Memory B cell (primary cell): ENCODE results near the gene SLC5A10.
A peak's percentile ranks its signal among the peaks of the same experiment; 100 is the strongest.
"Not testable (repeated sequence)": the region's sequence is repeated elsewhere in the genome, so short reads cannot be mapped to it uniquely, and the experiment has no call there.

Experiments
- ATAC-seq: fragments of 150-1000 bp; cut with Tn5 transposase; 2 replicates; pipeline ENCODE4 v1.10.0; 2021; ENCODE audit warnings: low read depth, mild to moderate bottlenecking, moderate library complexity
- DNase-seq, 2 donors: peaks; one replicate each; pipeline ENCODE4 v3.0.0; 2022; ENCODE audit warnings: low spot score in 2 of 2
- H3K27ac Mint-ChIP-seq: one replicate; pipeline ENCODE4 v1.8.0; 2022; ENCODE audit warnings: mild to moderate bottlenecking, moderate library complexity, mixed read lengths
- H3K27me3 Mint-ChIP-seq: one replicate; pipeline ENCODE4 v1.8.0; 2022; ENCODE audit warnings: mixed read lengths
- H3K36me3 Mint-ChIP-seq: one replicate; pipeline ENCODE4 v1.8.0; 2022; ENCODE audit warnings: mild to moderate bottlenecking, mixed read lengths
- H3K4me1 Mint-ChIP-seq: one replicate; pipeline ENCODE4 v1.8.0; 2022; ENCODE audit warnings: mixed read lengths
- H3K4me3 Mint-ChIP-seq: one replicate; pipeline ENCODE4 v1.8.0; 2022; ENCODE audit warnings: mild to moderate bottlenecking, moderate library complexity, mixed read lengths
- H3K9me3 Mint-ChIP-seq: one replicate; pipeline ENCODE4 v1.8.0; 2022; ENCODE audit warnings: mixed read lengths

SLC5A10 gene

GRCh38 chr17:19023209-19023999, 71.4 kb downstream of the SLC5A10 start:
- Mint-ChIP-seq H3K9me3 (no peaks in the 10 kb centered on the region), H3K27me3 (no peaks in the 10 kb centered on the region)

GRCh38 chr17:19024101-19025078, 72.4 kb downstream of the SLC5A10 start:
- Mint-ChIP-seq H3K27ac (peak overlapping the region; percentile 87), H3K4me1 (peaks cover 17% of the 10 kb centered on the region), H3K27me3 (no peaks in the 10 kb centered on the region), H3K9me3 (no peaks in the 10 kb centered on the region), H3K36me3 (peaks cover 15% of the 10 kb centered on the region), H3K4me3 (no peak overlapping the region)
- no peak for DNase-seq
- ATAC-seq = peak; percentile 22

More at GRCh38 chr17:19023209-19023999, 71.4 kb downstream of the SLC5A10 start:
- Mint-ChIP-seq H3K4me1 (peaks cover 24% of the 10 kb centered on the region), H3K36me3 (peaks cover 15% of the 10 kb centered on the region), H3K4me3 (no peak overlapping the region), H3K27ac (no peak overlapping the region)
- ATAC-seq = no peak
- no peak for DNase-seq

DNA sequence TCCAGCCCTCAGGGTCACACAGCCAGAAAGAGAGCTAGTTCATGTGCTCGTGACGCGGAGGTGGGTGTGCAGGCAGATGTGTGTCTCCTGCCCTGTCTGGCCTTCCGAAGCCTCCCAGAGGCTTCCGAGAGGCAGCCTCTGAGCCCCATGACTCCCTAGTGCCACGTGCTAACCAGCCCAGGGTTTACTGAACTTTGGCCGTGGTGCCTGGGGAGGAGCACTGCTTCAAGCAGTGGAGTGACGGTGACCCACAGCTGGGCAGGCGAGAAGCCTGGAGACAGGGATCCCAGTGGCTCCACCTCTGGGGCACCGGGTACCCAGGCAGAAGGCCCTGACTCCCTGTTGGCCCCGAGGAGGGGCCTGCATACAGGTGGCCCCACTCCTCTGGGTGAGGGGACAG, 76.7 kb downstream of the SLC5A10 start:
- not testable (repeated sequence) for H3K36me3 Mint-ChIP-seq, DNase-seq, H3K27ac Mint-ChIP-seq, H3K4me3 Mint-ChIP-seq, ATAC-seq, H3K9me3 Mint-ChIP-seq, H3K27me3 Mint-ChIP-seq
- peaks cover 11% of the 10 kb centered on the region for H3K4me1 Mint-ChIP-seq

- ATAC-seq, DNase-seq, H3K27ac Mint-ChIP-seq, H3K9me3 Mint-ChIP-seq, H3K36me3 Mint-ChIP-seq, H3K4me3 Mint-ChIP-seq, H3K4me1 Mint-ChIP-seq, H3K27me3 Mint-ChIP-seq: not testable (repeated sequence)
Observed at GRCh38 chr17:19029740-19030139, 77.8 kb downstream of the SLC5A10 start.

GRCh38 chr17:19030771-19031449, 78.9 kb downstream of the SLC5A10 start:
- not testable (repeated sequence) for DNase-seq, H3K4me1 Mint-ChIP-seq, ATAC-seq, H3K27ac Mint-ChIP-seq, H3K4me3 Mint-ChIP-seq, H3K36me3 Mint-ChIP-seq, H3K9me3 Mint-ChIP-seq, H3K27me3 Mint-ChIP-seq

GRCh38 chr17:19031729-19032128, 79.8 kb downstream of the SLC5A10 start:
- H3K27ac Mint-ChIP-seq, H3K27me3 Mint-ChIP-seq, H3K9me3 Mint-ChIP-seq, H3K36me3 Mint-ChIP-seq, H3K4me3 Mint-ChIP-seq, H3K4me1 Mint-ChIP-seq: not testable (repeated sequence)
- peak; percentile 37 for ATAC-seq
- DNase-seq = peak in 1 of 2 donors; percentile 47

GRCh38 chr17:19032377-19032988, 80.5 kb downstream of the SLC5A10 start:
- peak; percentile 84 for ATAC-seq
- H3K36me3 Mint-ChIP-seq = not testable (repeated sequence)

DNA sequence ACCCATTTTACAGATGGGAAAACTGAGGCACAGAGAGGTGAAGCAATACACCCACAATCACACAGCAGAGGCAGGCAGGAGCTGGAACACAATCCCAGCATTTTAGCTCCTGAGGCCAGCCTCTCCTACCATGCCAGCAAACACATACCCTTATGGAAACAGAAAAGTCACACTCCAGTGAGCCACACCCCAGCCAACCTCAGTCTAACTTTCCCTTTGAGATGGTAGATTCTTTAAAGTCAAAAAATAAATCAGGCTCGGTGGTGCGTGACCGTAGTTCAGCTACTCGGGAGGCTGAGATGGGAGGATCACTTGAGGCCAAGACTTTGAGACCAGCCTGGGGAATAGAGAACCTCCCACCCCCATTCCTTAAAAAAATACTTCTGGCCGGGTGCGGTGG, 84.2 kb downstream of the SLC5A10 start:
- H3K4me3 Mint-ChIP-seq, H3K4me1 Mint-ChIP-seq, DNase-seq, H3K9me3 Mint-ChIP-seq, H3K27me3 Mint-ChIP-seq, H3K36me3 Mint-ChIP-seq, H3K27ac Mint-ChIP-seq: not testable (repeated sequence)
- ATAC-seq = peak; percentile 31

More at GRCh38 chr17:19032377-19032988, 80.5 kb downstream of the SLC5A10 start:
- H3K27ac Mint-ChIP-seq, DNase-seq, H3K9me3 Mint-ChIP-seq, H3K4me3 Mint-ChIP-seq, H3K27me3 Mint-ChIP-seq, H3K4me1 Mint-ChIP-seq: not testable (repeated sequence)

DNA sequence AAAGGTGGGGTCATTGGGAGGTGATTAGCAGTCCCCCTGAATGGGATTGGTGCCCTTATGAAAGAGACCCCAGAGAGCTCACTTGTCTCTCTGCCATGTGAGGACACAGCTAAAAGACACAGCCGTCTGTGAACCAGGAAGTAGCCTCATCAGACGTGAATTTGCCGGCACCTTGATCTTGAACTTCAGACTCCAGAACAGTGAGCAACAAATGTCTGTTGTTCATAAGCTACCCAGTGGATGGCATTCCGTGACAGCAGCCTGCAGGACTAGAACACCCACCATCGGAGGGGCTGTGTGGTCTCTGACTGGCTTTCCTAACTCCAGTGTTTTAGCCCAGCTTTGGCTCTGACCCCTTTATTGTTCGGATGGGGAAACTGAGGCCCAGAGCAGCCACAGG, 85.6 kb downstream of the SLC5A10 start:
- H3K4me3 Mint-ChIP-seq, H3K27me3 Mint-ChIP-seq, H3K27ac Mint-ChIP-seq, DNase-seq, ATAC-seq, H3K36me3 Mint-ChIP-seq, H3K4me1 Mint-ChIP-seq, H3K9me3 Mint-ChIP-seq: not testable (repeated sequence)

- H3K9me3 Mint-ChIP-seq, DNase-seq, H3K4me1 Mint-ChIP-seq, H3K36me3 Mint-ChIP-seq, H3K27me3 Mint-ChIP-seq, H3K4me3 Mint-ChIP-seq, H3K27ac Mint-ChIP-seq: not testable (repeated sequence)
- peak; percentile 18 for ATAC-seq
Observed at GRCh38 chr17:19038007-19038406, 86.0 kb downstream of the SLC5A10 start.

GRCh38 chr17:19038730-19039129, 86.8 kb downstream of the SLC5A10 start:
- not testable (repeated sequence) for H3K36me3 Mint-ChIP-seq, H3K4me1 Mint-ChIP-seq, H3K27ac Mint-ChIP-seq, H3K27me3 Mint-ChIP-seq, H3K4me3 Mint-ChIP-seq, DNase-seq, H3K9me3 Mint-ChIP-seq
- ATAC-seq = peak; percentile 59

- ATAC-seq = peak; percentile 29
- not testable (repeated sequence) for H3K27ac Mint-ChIP-seq
Observed at GRCh38 chr17:19040350-19040749, 88.4 kb downstream of the SLC5A10 start.

DNA sequence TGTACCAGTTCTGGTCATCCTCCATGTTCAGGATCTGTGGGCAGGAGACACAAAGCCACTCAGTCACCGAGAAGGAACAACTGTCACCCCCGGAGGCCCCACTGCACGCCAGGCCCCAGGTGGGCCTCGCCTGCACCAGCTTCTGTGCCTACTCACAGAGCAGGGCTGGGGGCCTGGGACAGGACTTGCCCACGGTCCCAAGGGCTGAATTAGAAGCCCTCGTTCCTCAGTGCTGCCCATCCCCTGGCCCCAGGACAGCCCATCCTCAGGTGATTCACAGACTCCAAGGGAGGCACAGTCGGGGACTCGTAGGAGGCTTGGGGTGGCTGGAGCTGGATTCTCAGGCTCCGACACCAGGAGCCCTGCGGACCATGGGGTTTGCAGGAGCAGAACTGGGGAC, 89.9 kb downstream of the SLC5A10 start:
- not testable (repeated sequence) for H3K27ac Mint-ChIP-seq, H3K27me3 Mint-ChIP-seq, H3K4me1 Mint-ChIP-seq, H3K9me3 Mint-ChIP-seq, H3K36me3 Mint-ChIP-seq, ATAC-seq, H3K4me3 Mint-ChIP-seq
- peak in 1 of 2 donors; percentile 12 for DNase-seq

More at GRCh38 chr17:19040350-19040749, 88.4 kb downstream of the SLC5A10 start:
- H3K4me3 Mint-ChIP-seq, H3K9me3 Mint-ChIP-seq, H3K4me1 Mint-ChIP-seq, H3K27me3 Mint-ChIP-seq, DNase-seq, H3K36me3 Mint-ChIP-seq: not testable (repeated sequence)
